HL-60 (cell line): Measurements from ENCODE around the gene PPP1R9B.

Source experiments
- DNase-seq, 2 experiments: peaks; one replicate each; pipeline ENCODE4 v3.0.0-alpha.2; 2010 to 2020; ENCODE audit warnings: low read depth in 1 of 2, low spot score in 1 of 2
- H3K27ac ChIP-seq: fragments of 250-450 bp; sonication (Bioruptor Pico); replicated peaks from 2 replicates; pipeline ENCODE4 v1.5.1; 2020; ENCODE audit warnings: mild to moderate bottlenecking, moderate library complexity
- H3K27me3 ChIP-seq: fragments of 250-450 bp; sonication (Bioruptor Pico); 2 replicates; pipeline ENCODE4 v1.5.1; 2021; ENCODE audit warnings: mild to moderate bottlenecking, moderate library complexity; ENCODE audit not compliant: insufficient read depth, poor library complexity, severe bottlenecking
- H3K4me3 ChIP-seq: replicated peaks from 2 replicates; pipeline ENCODE4 v1.5.1; 2011; ENCODE audit warnings: mild to moderate bottlenecking, control low read depth, low read length; ENCODE audit not compliant: insufficient read depth
- CTCF ChIP-seq: IDR thresholded peaks from one replicate; pipeline ENCODE4 v1.5.1; 2011; ENCODE audit warnings: low read length, control low read depth, inconsistent platforms; ENCODE audit not compliant: insufficient read depth
- GABPA ChIP-seq: IDR thresholded peaks from 2 replicates; pipeline ENCODE4 v1.6.1; 2012; ENCODE audit warnings: low read depth
- POLR2AphosphoS5 ChIP-seq: IDR thresholded peaks from 2 replicates; pipeline ENCODE4 v1.6.1; 2012; ENCODE audit warnings: low read depth
- REST ChIP-seq: IDR thresholded peaks from 2 replicates; pipeline ENCODE4 v1.6.1; 2012; ENCODE audit warnings: low read depth; ENCODE audit not compliant: insufficient replicate concordance
- SPI1 ChIP-seq: IDR thresholded peaks from 2 replicates; pipeline ENCODE4 v1.6.1; 2012; ENCODE audit warnings: low read depth, mild to moderate bottlenecking, borderline replicate concordance

PPP1R9B gene

GRCh38 chr17:50194934-50195865, 44.7 kb upstream of the PPP1R9B start:
- TF ChIP-seq CTCF (no peak), SPI1 (no peak), GABPA (no peak)
- DNase-seq: no peak
- H3K27me3 ChIP-seq: peaks cover 14% of the 10 kb centered on the region
- no peak overlapping the region for H3K4me3 ChIP-seq
- H3K27ac ChIP-seq: no peak overlapping the region

GRCh38 chr17:50194140-50194933, 43.9 kb upstream of the PPP1R9B start:
- Histone ChIP-seq H3K27me3 (peaks cover 14% of the 10 kb centered on the region), H3K4me3 (no peak overlapping the region)
- no peak for TF ChIP-seq CTCF
- no peak for TF ChIP-seq GABPA
- TF ChIP-seq POLR2AphosphoS5: no peak
- TF ChIP-seq REST: no peak
- no peak for TF ChIP-seq SPI1

GRCh38 chr17:50192618-50193291, 42.3 kb upstream of the PPP1R9B start:
- TF ChIP-seq CTCF (no peak), POLR2AphosphoS5 (no peak), GABPA (no peak), REST (no peak), SPI1 (no peak)
- no peak for DNase-seq
- Histone ChIP-seq H3K4me3 (no peak overlapping the region), H3K27ac (no peak overlapping the region), H3K27me3 (peaks cover 12% of the 10 kb centered on the region)

More at GRCh38 chr17:50194140-50194933, 43.9 kb upstream of the PPP1R9B start:
- no peak overlapping the region for H3K27ac ChIP-seq
- DNase-seq: no peak
